Measurements from ENCODE around the gene KCNJ1.
A peak's percentile ranks its signal among the peaks of the same experiment; 100 is the strongest.

KCNJ1 gene

DNA sequence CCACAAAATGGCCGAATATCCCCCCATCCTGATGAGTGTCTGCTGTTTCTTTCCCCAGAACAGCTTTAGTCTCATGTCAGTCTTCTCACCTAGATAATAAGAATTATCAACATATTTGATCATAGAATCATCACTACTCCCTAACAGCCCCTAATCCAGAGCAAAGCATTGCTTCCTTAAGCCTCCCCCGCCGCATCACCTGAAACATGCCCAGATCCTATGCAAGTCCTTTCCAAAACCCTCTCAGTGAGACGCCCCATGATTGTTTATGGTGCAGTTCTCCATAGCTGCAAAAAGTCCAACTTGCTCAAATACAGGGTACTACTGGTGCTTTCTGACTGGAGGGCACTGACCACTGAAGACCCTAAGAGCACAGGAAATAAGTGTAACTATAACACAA, 20.1 kb downstream of the KCNJ1 start:
- no peak for DNase-seq

DNA sequence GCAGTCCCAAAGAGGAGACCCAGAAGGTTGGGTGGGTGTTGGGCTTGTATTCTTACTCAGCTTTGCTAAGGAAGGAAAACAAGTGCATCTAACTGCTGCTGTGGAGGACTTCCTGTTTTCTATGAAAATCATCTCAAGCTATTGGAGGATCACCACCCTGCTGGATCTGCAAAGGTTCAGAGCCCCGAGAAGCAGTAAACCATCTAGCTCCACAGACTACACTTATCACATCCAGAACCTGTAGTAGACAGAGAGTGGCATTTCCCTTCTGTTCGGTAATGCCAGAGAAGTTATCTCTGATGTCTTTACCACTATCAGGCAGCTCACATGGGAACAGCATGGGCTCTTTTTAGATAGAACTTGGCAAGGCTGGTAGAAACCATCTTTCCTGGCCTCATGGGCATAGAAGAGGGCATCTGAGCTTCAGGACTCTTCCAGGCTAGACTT, 21.7 kb downstream of the KCNJ1 start:
- DNase-seq, result no peak

DNA sequence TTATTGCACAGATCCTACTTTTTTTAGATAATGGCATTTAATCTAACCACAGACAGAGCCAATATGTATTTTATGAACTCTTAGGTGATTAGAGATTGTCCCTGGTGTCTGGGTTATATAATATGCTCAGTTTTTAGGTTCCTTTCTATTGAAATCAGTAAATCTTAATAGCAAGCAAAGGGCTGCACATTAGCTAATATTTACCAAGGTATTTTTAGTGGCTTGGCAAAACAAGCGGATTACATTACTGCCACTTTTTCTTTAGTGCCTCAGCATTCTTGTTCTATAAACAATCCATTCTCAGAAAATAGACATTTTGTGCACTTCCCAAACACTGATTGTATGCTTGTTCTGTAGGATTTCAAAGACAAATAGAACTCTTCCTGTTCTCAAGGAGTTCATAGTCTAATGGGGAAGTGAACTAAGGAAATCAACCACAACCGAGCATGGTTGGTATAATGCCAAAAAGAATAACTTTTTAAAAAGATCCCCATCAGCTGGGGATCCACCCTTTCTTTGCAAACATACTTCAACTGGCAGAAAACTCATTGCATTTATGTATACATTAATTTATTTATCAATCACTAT, 23.8 kb downstream of the KCNJ1 start:
- no peak for DNase-seq

DNA sequence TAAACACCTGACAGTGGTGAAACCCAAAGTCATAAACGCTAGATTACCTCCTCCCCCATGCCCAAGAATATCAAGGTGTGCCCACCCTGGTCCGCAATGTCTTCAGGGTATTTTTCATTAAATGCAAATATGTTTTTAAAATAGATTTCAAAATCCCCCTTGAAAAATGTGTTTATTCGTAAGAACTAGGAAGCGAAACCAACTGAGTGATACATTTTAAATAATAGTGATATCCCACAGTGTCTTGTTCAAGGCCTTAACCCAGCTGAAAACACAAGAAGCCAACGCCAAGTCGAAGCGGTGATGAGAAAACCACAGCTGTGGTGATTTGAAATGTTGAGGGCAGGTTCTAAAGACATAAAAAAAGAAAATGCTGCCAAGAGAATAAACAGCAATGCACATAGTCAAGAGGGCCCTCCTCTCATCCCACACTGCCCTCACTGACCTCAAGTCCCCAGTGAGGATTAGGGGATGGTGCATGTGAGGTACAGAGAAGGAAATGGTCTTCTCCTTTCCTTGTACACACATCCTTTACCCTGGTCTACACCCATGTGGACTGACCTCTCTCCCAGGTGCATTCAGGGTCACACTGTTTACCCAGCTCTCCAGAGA, 25.5 kb downstream of the KCNJ1 start:
- no peak for DNase-seq

DNA sequence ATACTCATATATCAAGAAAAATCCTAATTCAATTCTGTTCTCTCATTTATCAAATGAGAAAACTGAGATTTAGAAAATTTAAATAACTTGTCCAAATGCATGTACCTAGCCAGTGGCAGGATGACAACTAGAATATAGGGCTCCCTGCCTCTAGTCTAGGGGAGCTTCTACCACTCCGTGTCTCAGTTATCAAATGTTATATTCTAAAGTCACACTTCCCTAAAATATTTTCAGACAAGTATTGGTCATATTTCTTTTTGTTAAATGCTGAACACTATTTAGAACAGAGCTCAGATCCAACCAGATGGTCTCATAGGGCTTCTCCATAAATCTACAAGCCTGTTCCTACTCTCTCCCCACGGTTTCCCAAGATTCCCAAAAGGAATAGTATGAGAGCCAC, 26.3 kb downstream of the KCNJ1 start:
- DNase-seq, result no peak

DNA sequence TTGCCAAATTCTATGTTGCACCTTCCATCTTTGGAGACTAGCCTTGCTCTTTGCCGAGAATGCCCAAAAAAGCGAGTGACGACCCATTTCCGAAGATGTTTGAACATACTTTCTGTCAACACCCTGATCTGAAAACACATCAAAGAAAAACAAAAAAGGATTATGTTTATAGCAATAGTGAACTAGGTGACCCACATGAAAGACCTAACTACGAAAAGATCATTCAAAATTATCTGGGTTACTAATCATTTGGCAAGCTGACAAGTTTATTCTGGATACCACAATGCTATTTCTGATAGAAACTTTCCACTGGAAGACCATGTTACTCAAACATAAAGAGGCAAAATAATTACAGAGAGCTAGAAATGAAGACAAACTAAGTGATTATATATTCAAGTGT, 27.0 kb downstream of the KCNJ1 start:
- DNase-seq, result no peak

DNA sequence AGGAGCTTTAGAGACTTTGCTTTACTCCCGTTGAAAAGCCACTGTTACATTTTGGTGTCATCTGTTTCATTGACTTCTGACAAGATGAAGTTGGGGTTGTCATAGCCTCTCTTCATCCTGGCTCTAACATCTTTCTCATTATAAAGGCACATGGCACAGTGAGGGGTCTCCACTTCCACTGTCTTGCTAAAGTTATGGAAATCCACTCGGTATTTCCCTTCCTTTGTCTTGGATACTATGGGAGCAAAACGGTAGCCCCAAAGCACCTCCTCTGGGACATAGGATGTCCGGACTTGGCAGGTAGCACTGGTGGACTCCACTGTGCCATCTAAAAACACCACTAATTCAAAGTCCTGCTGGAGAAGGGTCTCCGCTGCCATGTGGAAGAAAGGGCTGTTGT, 28.0 kb downstream of the KCNJ1 start:
- no peak for DNase-seq

DNA sequence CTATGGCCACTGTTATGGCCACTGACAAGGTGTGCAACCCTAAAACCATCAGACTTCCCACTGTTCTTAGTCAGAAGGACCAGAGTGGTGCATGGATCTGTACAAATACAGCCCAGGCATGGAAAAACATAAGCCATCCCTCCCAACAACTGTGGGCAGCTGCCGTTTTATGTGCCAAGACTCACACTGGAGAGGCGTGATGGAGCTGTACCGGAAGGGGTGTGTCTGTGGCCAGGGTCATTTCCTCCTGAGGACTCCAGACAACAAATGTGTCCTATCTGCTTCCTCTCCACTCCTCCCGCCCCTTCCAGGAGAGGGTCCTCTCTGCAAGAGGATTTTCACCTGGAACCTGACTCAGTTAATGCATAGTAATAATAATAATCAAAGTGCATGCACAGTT, 29.5 kb downstream of the KCNJ1 start:
- no peak for DNase-seq

DNA sequence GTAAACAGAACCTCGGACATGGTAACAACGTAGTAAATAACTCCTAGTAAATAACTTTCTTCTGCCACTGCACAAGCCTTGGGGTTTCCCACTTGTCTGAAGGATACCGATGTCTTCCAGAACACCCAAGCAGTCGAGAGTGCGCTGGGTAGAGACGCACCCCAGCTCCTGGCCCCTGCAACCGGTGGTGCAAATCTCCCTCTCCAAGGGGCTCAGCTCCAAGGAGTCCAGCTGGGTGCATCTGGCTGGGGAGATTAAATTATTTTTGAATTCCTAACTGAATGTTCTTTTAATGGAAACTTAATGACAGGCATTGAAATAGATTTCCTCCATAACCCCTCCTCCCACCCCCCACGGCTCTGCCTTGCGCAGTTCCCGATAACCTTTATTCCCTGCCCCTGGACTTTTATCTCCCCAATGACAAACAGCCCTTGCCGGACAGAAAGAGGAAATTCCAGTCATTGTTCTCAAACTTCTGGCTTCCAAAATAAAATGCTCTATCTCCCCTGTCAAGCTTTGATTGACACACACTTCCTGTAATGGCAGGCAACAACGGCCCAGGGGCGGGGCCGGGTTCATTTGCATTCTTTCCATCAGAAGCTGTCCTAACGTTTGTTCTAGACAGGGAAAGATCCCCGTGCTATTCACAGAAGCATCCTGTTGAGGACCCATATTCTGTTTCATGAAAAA, 31.2 kb downstream of the KCNJ1 start:
- DNase-seq, result no peak

DNA sequence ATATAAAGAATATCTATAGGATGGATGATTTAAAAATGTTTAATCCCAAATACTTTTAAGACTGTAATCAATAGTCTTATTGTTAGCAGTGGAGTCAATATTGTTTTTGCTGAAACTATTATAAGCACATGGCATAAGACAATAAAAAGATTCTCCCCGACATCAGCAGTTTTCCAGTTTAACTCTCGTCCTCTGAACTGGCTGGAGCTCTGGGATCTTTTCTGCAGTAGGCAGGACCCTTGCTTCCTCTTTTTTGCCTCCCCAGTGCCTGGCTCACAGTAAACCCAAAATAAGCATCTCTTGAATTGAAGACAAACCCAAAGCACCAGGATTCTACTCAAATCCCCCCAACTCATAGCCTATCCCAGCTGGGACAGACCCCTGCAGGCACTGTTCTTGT, 32.9 kb downstream of the KCNJ1 start:
- no peak for DNase-seq

DNA sequence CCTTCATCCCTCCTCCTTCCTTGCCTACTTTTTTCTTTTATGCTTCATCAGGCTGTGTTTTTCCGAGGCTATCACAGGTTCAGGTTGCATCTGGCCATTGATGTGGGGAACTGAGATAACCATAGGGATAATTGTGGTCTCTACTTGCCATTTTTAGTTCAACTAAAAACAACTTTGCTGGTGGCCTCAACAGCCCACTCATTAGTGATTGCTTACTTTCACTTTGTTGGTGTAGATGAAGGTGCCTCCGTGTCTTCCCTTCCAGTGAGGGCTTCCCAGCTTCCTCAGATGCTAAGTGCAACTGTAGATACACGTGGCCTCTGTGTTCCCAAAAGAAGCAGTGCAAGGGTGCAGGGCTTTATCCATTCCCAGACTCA, 35.0 kb downstream of the KCNJ1 start:
- DNase-seq, result no peak

DNA sequence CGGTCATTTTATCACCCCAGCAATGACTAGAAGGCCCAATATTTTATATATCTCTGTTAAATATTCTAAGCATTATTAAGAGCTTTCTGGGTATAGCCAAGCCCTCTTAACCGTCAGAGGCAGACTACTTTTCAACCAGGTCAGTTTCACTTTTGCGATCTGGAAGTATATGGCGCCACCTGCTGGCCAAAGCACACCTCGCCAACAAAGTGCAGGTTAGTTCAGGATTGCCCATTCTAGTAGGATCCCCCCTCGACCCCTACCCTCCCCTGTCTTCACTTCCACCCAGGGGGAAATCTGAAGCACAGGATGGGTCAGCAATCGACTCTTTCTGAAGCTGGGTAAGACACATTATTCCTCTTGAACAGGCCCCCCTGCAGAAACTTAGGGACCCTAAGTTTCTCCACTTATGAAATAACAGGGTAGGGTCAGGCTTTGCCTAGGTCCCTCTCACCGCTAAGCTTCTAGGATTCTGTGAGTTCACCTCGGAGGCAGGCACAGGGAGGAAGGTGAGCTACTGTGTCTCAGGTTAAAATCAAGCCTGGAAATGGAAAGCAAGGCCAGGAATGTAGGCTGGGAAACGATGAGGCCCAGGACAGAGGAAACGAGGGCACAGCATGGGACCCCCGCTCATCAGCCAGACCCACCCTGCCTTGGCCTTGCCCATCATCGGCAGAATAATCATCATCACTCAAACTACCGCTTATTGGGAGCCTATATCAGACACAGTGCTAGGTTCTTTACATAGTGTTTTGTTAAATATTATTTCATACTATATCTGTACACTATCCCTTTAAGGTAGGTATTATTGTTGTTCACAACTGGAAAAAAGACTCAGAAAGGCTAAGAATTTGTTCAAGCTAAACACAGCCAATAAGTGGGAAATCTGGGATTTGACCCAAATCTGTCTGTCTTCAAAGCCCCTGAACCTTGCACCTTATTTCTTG, 35.6 kb downstream of the KCNJ1 start:
- peak; percentile 73 for DNase-seq

DNA sequence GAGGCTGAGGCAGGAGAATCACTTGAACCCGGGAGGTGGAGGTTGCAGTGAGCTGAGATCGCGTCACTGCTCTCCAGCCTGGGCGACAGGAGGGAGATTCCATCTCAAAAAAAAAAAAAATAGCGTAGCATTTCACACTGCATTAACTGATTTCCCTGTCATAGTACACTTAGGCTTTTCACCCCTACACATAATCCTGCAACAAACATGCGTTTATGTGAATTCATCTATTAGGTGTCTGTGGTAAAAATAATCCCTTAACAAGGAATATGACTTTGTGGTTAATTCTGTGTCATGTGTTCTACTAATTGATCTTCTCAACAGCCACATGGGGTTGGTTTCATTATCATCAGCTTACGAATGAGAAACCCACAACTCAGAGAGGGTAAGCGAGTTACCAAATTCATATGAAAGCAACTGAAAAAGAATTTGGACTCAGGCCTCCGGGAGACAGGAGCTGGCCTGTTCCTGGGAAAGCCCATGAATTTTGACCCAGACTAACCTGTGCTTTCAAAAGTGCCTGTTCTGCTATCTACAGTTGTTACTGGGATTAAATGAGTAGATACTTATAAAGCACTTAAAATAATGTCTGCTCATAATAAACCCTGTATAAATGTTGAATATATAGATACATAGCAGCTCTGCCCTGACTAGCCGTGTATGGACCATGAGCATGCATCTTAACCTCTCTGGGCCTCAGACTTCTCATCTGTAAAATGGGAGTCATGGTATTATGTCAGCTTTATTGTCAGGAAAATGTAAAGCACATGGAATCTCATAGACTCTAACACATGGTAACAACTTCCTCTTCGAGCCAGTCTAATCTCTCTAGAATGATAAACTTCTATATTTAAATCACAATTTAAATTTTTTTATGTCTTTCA, 36.6 kb downstream of the KCNJ1 start:
- DNase-seq, result no peak

DNA sequence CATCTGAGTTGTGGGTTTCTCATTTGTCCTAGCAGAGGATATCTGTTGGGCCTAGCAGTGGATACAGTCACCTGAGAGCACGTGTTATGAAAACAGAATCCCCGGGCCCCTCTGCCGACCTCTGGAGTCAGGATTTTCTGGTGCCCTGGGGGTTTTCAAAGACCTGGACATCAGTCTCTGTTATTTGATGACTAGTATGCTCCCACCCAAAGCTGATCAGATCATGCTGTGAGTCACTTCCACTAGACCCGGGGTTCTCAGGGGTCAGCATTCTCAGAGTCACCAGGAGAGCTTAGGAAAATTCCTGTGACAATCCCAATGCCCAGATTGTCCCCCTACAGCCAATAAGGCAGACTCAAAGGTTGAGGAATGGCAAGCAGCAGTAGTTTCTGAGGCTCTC, 38.7 kb downstream of the KCNJ1 start:
- no peak for DNase-seq

DNA sequence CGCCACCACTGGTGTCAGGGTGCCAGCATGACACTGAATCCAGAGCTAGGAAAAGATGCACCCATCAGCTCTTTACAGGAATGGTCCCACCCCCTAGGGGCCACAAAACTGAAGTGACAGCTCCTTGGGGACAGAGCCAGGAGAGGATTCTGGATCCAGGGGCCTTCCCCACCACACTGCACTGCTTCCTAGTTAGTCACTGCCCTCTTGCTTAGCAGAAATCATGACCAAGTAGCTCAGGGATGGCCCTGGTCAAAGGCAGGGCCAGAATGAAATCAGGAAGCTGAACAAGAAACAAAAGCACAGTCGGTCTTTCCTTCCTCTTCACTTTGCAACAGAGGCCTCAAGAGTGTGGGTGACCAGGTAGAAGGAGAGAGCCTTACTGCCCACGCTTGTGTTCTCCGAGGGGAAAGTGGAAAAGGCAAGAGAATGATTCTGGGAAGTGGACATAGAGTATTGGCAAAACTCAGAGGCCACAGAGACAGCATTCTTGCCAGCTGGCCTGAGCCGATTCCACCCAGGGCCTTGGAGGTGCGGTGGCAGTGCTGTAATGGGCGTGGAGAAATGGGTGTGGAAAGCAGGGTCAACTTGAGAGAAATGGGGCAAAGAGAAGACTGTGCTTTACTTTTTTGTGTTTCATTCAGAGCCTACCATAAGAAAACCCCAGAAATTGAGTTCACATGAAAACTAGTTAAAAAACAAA, 39.8 kb downstream of the KCNJ1 start:
- DNase-seq, result no peak

DNA sequence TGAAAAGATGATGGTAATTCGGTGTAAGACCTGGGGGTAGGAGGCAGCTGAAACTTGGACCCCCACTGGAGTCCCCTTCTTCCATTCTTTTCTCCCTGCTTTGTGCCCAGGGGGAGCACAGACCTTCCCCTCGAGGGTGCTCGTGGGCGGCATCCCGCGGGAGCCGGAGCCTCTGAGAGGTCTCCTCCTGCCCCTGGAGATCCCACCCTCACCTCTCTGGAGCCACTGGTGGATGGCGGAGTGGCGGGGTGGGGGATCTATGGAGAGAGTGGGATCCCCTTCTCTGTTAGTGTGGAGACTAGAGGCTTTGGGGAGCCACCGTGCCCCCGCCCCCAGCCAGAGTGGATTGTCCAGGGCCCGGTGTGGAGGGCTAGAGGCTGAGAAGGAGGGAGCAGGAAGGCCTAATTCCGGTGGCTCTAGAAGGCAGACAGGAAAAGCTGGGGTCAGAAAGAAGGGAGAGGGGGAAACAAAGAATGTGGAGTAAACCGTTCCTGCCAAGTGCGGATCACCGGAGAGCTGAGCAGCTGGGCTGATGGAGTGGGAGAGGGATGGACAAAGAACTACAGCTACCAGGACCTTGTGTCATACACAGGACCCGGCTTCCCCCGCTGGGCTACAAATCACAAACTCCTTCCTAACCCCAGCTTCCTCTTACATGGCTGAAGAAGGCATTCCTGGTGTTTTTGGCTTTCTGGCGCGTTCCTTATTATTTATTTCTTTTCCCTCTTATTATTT, 41.9 kb downstream of the KCNJ1 start:
- no peak for DNase-seq

DNA sequence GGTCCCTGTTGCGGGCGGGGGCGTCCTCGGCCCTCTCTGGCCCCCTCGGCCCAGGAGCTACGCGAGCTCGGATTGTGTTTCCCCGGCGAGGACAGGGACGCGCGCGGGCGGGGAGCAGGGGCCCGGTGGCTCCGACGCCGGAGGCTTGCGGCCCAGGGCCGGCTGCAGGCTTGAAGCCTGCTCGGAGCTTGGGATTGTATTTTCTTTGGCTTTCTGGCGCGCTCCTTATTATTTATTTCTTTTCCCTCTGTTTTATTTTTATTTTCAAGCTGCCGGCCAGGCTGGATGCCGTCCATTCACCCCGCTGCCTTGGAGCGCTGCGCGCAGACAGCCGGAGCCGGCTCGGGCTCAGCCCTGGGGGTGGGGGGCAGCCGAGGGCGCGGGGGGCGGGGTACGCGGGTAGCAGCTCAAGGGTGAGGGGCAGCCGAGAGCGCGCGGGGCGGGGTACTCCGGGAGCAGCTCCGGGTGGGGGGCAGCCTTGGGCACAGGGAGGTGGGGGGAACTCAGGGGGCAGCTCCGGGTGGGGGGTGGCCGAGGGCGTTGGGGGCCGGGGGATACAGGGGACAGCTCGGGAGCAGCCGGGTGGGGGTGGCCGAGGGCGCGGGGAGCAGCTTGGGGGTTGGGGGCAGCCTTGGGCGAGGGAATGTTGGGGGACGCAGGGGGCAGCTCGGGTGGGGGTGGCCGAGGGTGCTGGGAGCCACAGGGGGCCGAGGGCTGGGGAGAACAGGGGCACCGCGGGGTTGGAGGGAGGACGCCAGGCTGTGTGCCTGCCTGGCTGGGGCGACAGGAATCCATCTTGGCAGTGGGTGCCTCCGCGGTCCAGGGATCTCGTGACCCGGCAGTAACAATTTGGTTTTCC, 42.7 kb downstream of the KCNJ1 start:
- DNase-seq, result no peak

DNA sequence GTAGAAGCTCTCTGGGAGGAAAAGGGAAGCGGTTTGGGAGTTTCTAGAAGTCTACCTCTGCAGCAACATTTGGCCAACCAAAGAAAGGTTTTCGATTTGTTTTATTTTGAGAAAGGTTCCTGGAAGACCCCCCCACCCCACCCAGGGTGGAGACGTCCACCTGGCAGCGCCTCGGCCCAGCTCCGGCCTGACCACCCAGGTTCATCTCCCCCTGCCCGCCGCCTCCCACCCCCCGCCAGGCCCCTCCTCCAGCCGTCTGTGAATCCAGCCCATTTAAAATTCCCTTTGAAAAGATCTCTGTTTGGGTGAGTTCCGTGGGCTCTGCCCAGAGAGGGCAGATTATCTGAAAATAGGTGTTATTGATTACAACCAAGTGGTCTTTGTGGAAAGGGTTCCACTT, 43.3 kb downstream of the KCNJ1 start:
- DNase-seq, result no peak

DNA sequence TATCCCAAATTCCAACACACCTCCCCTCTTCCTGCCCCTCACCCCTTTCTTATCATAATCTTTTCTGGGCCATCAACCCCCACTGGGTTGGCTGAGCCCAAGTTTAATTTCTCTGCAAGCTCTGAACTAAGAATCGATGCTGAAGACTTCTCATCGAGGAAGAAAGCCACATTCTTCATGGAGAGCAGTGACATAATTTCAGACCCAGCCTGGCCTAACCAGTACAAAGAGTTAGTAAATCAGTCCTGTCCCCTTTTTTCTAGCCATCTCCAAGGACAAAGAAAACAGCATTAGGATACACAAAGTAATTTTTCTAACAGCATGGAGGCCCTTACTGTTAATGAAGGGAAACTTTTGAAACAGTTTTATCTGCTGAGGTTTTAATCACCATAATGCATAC, 45.0 kb downstream of the KCNJ1 start:
- no peak for DNase-seq

DNA sequence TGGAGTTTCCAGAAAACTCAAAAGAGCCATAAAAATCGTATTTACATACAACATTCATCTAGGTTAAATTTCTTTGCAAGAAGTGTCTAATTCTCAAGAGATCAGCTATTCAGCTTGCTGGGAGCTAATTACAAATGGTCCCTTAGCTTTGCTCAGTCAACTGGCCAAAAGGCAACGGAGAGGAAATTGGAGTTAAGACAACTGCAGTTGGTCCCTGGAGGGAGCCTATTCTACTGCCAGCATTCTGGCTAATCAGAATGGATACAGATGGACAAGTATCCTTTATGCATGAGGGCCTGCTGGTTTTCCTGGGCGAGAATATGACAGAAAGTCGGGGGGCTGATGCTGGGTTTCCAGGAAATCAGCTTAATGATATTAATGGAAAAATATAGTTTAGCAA, 45.5 kb downstream of the KCNJ1 start:
- DNase-seq, result no peak

Data from RPMI8226 (cell line).